Activated CD4-positive, alpha-beta T cell treated with anti-CD3 and anti-CD28 coated beads, Interleukin-2, Interleukin-4, amounts not matched to agents 100 ng/mL and 50 ng/mL, durations not matched to agents 16 hours and 8 hours (primary cell): ENCODE data around the gene PLEK2.

Experiments used
- DNase-seq: peaks from one replicate; pipeline ENCODE4 v3.0.0-alpha.2; 2020; ENCODE audit warnings: low spot score

The PLEK2 gene

DNA sequence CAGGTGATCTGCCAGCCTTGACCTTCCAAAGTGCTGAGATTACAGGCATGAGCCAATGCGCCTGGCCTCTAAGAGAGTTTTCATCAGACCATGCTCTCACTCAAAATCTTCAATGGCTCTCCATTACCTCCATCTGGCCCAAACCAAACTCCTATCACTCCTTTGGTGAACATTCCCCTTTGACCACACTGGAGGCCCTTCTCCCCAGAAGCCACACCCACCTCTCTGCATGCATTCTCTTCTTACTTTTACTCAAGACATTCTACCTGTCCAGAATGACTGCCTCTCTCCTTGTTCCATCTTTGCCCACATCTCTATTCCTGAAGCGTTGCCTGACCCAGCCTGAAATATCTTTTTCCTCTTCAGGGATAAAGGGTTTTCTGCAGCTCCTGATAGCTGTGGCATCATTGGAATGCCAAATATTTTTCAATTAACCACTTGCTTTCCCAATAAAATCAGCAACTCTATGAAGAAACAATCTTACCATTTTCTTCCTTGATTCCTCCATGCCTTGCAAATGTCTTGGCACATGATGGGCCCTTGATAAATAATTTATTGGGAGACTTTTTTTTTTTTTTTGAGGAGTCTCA is 15.5 kb downstream of the PLEK2 start:
- no peak for DNase-seq

DNA sequence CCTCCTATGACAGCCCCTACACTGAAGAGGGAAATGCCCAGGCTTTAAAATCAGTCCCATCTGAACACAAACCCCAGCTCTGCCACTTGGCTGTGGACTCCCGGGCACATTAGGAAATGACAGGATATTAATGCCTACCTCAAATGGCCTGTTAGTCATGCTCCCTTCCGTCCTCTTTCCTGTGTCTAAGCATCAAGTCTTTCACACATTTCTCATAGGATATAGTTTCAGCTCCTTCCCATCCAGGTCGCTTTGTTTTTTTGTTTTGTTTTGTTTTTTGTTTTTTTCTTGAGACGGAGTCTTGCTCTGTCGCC is 16.1 kb downstream of the PLEK2 start:
- DNase-seq: no peak

GRCh38 chr14:67395086-67395875 is 16.7 kb downstream of the PLEK2 start:
- DNase-seq: no peak

- no peak for DNase-seq
Measured at GRCh38 chr14:67393689-67394088, 18.3 kb downstream of the PLEK2 start.

DNA sequence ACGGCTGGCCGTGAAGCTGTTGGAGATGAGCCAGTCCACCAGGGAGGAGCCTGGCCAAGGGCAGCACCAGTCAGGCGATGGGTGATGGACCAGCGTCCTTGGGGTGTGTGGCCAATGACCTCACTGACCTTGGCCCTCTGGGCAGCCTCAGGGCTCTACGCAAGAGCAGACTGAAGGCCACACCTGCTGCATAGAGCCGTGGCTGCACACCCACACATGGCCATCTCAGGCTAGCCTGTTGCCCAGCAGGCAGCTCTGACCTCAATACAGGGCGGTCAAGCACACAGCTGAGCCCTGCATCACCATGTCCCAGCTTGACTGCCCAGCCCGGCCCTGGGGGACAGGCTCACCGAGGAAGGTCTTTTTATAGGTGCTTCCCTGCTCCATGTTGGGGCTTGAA is 19.2 kb downstream of the PLEK2 start:
- no peak for DNase-seq

GRCh38 chr14:67392123-67392522 is 19.8 kb downstream of the PLEK2 start:
- no peak for DNase-seq

GRCh38 chr14:67391268-67391667 is 20.7 kb downstream of the PLEK2 start:
- DNase-seq: no peak

- no peak for DNase-seq
Measured at GRCh38 chr14:67389811-67390534, 22.0 kb downstream of the PLEK2 start.

- DNase-seq: no peak
Measured at GRCh38 chr14:67389275-67389674, 22.7 kb downstream of the PLEK2 start.

GRCh38 chr14:67387195-67387594 is 24.8 kb downstream of the PLEK2 start:
- no peak for DNase-seq

GRCh38 chr14:67385618-67386017 is 26.3 kb downstream of the PLEK2 start:
- DNase-seq: no peak

DNA sequence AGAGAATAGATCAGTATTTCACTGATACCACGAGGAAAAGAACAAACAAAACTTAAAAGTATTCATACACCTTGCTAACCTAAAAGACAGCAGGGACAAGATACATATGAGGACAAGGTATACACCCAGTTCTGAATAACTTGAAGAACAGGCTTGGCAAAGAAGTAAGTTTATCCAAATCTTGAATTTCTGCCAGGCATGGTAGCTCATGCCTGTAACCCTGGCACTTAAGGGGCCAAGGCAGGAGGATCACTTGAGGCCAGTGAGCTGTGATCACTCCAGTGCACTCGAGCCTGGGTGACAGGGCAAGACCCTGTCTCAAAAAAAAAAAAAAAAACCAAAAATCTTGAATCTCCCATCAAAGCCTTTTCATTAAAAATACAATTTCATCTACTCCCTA is 26.8 kb downstream of the PLEK2 start:
- no peak for DNase-seq

- no peak for DNase-seq
Measured at GRCh38 chr14:67377916-67378315, 34.0 kb downstream of the PLEK2 start.

DNA sequence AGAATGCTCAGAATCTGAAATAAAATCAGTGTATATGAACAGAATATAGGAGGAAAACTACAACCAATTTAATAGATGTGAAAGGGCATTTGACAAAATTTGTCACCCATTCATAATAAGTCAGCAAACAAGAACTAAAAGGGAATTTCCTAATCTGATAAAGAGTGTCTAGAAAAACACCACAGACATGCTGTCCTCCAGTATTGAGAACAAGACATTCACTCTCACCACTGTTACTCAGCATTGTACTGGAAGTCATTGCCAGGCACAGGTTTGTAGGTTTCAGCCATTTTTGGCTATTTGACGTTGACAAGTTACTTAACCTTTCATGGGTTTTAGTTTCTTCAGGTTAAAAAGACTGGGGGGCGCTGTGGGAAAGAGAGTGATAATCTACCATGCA is 38.6 kb downstream of the PLEK2 start:
- DNase-seq: peak; percentile 61

GRCh38 chr14:67372833-67373232 is 39.1 kb downstream of the PLEK2 start:
- no peak for DNase-seq

DNA sequence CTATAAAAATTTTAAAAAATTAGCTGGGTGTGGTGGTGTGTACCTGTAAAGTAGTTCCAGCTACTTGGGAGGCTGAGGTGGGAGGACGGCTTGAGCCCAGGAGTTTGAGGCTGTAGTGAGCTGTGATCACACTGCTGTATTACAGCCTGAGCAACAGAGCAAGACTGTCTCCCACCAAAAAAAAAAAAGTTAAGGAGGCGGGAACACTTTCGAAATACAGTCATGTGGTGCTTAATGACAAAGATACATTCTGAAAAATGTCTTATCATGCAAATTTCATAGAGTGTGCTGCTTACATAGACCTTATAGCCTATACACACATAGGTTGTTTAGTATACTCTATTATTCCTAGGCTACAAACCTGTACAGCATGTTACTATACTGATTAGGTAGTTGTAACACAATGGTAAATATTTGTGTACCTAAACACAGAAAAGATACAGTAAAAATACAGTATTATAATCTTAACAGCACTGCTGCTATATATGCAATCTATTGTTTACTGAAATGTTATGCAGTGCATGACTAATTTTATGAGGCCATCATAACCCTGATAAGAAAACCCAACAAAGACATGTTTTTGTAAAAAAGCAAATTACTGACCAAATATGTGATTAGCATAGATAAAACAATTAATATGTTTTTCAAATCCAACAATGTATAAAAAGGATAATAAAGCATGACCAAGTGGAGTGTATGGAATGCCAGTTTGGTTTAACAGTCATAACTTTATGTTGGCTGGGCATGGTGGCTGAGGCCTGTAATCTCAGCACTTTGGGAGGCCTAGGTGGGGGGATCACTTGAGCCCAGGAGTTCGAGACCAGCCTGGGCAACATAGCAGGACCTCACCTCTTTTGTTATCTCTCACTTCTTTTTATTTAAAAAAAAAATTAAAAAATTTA is 40.5 kb downstream of the PLEK2 start:
- DNase-seq: no peak

DNA sequence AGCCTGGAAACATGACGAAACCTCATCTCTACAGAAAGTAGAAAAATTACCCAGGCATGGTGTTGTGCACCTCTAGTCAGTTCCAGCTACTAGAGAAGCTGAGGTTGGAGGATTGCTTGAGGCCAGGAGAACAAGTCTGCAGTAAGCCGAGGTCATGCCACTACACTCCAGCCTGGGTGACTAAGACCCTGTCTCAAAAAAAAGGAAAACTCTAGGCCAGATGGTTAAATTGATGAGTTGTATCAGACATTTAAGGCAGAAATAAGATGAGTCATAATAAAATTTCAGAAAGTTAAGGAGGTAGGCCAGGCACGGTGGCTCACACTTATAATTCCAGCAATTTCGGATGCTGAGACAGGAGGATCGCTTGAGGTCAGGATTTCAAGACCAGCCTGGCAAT is 41.1 kb downstream of the PLEK2 start:
- no peak for DNase-seq

DNA sequence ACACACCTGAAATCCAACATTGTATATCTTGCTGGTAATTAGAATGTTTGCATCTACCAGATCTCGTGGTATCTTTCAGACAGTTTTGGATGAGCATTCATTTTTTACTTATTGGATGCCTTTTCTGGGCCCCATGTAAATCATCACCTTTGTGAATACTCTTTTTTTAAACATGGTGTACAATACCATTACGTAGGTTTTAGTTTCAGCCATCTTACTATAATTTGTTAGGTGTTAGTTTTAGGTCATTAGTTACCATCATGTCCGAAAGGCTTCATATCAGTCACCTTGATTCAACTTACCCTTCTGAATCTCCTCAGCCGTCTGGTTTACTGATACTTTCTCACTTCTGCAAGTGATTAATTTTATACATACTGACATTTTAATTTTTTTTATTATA is 46.5 kb downstream of the PLEK2 start:
- no peak for DNase-seq

- DNase-seq: no peak
Measured at GRCh38 chr14:67360470-67361206, 51.3 kb downstream of the PLEK2 start.

DNA sequence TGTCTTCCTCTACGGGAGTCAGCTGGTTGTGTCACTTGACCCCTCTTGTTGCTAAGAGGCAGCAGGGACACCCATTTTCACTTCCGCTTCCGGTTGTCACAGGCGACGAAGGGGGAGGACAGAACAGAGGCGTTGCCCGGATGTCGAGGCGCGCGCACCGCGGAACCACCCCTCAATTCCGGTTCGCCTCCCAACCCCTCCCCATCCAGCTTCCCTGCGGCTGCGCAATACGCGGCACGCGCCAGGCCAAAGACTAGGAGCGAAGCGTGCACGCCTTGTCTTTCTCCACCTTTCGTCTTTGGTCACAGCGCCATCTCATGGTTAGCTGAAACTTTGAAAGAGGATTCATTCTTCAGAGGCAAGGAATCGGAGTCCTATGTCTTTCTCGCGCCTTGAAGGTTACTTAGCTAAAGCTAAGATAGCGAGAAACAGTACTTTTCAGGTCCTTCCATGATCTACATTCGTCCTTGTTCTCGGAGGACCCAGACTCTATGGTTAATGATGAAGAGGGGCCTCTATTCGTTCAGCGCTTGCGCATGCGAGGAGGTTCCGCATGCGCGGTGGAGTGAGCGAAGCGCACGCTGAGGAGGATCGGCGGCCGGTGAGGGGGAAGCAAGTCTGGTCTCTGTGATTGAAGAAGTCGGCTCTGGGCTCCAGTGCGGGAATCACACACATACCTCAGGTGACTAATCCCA is 52.0 kb downstream of the PLEK2 start, which contains the start of the genes ATP6V1D and EIF2S1:
TSS of gene ATP6V1D (minus strand) at position 30 of the 695 bp plus-strand sequence. CDS start 106 bp downstream, outside the sequence.
TSS of gene EIF2S1 (plus strand) at position 554 of the 695 bp plus-strand sequence. CDS start 4,440 bp downstream, outside the sequence.
- DNase-seq: peak; percentile 100
